ENCODE results near the gene PAQR9.

PAQR9 gene

DNA sequence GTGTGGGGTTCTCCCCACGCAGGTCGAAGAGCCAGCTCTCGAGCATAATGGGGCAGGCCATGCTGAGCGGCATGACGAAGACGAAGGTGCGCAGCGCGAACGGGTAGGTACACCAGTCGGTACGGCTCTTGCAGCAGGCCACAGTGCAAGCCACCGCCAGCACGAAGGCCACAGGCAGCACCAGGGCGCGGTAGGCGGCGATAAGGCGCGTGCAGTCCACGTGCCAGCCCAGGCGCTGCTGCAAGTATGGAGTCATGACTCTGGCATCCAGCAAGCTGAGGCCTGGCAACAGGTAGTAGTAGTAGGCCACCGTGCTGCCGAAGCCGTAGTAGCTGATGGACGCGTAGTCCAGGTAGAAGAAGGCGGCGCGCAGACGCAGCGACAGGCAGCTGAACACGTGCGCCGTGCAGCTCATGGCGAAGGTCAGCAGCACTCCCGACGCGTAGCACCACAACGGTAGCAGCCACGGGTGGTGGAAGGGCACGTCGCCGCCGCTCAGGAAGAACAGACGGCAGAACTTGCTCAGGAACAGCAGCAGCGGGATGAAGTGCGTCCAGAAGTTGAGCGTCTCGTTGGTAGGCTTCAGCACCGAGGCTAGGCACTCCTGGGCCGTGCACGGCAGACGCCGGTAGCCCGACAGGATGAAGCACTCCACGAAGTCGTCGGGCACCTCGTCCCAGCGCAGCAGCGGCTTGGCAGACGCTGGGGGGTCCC, 797 bp downstream of the PAQR9 start:
- Histone ChIP-seq H3K36me3 (ENCODE audit: insufficient read depth, low read length) (no peaks in the 10 kb centered on the region), H3K27ac (no peak overlapping the region), H3K9me3 (ENCODE audit: low read depth, low read length) (no peaks in the 10 kb centered on the region), H3K9ac (ENCODE audit: insufficient read length) (no peak overlapping the region), H3K4me3 (peak overlapping the region; percentile 85)
- no peak for TF ChIP-seq EZH2 (IDR thresholded peaks at IDR 0.05)
- TF ChIP-seq FOXP2 (optimal IDR thresholded peaks at IDR 0.05; ENCODE audit: control extremely low read depth, extremely low read length, insufficient read depth), result no peak
- no peak for TF ChIP-seq POLR2AphosphoS5 (IDR thresholded peaks at IDR 0.05; ENCODE audit: borderline replicate concordance, low read depth, low read length)
- no peak for DNase-seq (ENCODE audit: low read depth, low spot score)

DNA sequence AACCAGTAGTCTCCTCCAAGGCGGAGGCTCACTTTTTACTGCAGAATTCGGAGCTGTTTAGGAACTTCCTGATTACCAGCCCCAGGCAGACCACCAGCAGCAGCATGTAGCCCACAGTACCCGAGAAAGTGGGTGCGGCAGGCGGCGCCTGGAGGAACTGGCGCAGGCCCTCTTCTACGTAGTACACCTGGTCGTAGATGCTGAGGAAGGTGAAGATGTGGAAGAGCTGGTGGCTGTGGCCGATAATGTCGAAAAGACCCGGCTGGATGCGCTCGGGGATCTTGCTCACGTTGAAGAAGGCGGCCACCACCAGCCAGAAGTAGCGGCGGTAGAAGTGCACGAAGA, 1.3 kb downstream of the PAQR9 start:
- TF ChIP-seq POLR2AphosphoS5 (IDR thresholded peaks at IDR 0.05; ENCODE audit: borderline replicate concordance, low read depth, low read length), result no peak
- no peak for TF ChIP-seq EZH2 (IDR thresholded peaks at IDR 0.05)
- no peak overlapping the region for H3K27ac ChIP-seq
- DNase-seq (ENCODE audit: low read depth, low spot score), result no peak
- no peak overlapping the region for H3K4me3 ChIP-seq
- no peak overlapping the region for H3K9ac ChIP-seq (ENCODE audit: insufficient read length)
- H3K9me3 ChIP-seq (ENCODE audit: low read depth, low read length), result no peaks in the 10 kb centered on the region
- H3K36me3 ChIP-seq (ENCODE audit: insufficient read depth, low read length), result no peaks in the 10 kb centered on the region

DNA sequence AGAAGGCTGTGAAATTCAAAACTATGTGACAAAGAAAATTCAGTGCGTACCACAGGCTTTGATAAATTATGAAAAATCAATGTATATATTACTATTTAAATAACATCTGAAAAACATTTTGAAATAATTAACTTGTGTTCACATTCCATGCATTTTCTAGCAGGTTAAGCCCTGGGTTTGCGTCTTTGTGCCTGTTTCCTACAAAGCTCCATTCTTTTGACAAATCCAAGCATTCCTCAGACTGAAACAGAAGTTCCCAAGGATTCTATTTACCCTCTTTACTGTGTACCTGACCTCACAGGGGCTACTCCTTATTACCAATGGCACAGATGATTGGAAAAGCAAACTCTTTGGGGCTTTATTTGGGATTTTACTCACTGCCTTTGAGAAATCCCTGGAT, 1.9 kb downstream of the PAQR9 start:
- Histone ChIP-seq H3K36me3 (ENCODE audit: insufficient read depth, low read length) (no peaks in the 10 kb centered on the region), H3K9me3 (ENCODE audit: low read depth, low read length) (no peaks in the 10 kb centered on the region), H3K9ac (ENCODE audit: insufficient read length) (no peak overlapping the region), H3K27ac (no peak overlapping the region), H3K4me3 (no peak overlapping the region)
- no peak for TF ChIP-seq EZH2 (IDR thresholded peaks at IDR 0.05)
- TF ChIP-seq POLR2AphosphoS5 (IDR thresholded peaks at IDR 0.05; ENCODE audit: borderline replicate concordance, low read depth, low read length), result no peak
- no peak for TF ChIP-seq FOXP2 (optimal IDR thresholded peaks at IDR 0.05; ENCODE audit: control extremely low read depth, extremely low read length, insufficient read depth)
- no peak for DNase-seq (ENCODE audit: low read depth, low spot score)

DNA sequence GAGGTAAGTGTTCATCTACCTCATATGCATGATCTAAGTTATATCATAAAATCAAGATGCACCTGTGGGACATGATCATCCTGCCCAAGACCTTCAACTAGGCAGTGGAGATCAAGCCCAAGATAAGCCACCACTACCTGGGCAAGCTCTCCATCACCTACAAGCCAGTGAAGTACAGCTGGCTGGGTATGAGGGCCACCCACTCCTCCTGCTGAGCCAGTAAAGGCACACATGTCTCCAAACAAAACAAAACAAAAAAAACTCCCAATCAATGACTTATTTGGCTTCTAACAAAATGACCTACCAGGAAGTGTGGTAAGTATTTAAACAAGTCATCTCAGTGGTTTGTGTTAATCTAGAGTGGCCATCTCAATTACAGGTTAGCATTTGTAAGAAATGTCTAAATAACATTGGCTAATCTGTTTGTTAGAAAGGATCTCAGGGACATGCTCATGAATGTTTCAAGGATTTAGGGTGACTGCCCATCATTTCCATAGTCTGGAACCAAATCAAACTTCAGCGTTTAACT, 3.1 kb downstream of the PAQR9 start:
- Histone ChIP-seq H3K9me3 (ENCODE audit: low read depth, low read length) (no peaks in the 10 kb centered on the region), H3K4me3 (no peak overlapping the region), H3K9ac (ENCODE audit: insufficient read length) (no peak overlapping the region), H3K36me3 (ENCODE audit: insufficient read depth, low read length) (no peaks in the 10 kb centered on the region), H3K27ac (no peak overlapping the region)
- TF ChIP-seq POLR2AphosphoS5 (IDR thresholded peaks at IDR 0.05; ENCODE audit: borderline replicate concordance, low read depth, low read length) (no peak), EZH2 (IDR thresholded peaks at IDR 0.05) (no peak), FOXP2 (optimal IDR thresholded peaks at IDR 0.05; ENCODE audit: control extremely low read depth, extremely low read length, insufficient read depth) (no peak)
- DNase-seq (ENCODE audit: low read depth, low spot score), result no peak

DNA sequence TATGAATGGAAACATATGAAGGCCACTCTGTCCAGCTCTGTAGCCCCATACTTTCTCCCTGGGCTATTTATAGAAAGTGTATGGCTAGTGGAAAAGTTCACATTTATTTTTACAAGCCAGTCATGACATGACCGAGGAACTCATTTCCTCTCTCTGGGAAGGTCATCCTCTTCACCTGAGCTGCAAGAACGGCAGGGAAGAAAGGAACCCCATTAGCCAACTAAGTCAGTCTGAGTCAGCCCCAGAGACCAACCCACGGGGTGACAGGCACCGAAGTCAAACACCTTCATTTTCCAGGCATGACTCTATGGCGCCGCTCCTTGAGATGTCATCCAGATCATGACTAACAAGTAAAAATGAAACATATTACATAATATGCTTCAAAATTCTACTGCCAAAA, 4.8 kb downstream of the PAQR9 start:
- no peak for DNase-seq (ENCODE audit: low read depth, low spot score)

DNA sequence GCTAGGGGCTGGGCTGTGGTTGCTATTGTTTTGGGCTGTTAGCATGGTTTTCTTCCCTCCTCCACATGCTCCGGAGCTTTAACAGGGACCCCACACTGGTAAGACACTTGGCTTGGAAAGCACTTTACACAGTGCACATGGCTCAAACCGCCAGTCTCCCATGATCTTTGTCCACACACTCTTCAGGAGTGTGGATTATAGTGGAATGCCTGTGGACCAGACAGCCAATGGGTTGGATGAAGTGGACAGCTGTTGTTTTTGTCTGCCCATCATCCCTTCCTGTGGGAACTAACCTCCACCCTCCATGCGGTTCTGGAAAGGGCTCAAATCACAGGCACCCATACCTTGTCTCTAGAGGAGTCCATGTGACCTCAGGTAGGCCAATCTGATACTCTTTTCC, 10.0 kb downstream of the PAQR9 start:
- no peak for DNase-seq (ENCODE audit: low read depth, low spot score)
- H3K9ac ChIP-seq (ENCODE audit: insufficient read length), result no peak overlapping the region
- no peaks in the 10 kb centered on the region for H3K36me3 ChIP-seq (ENCODE audit: insufficient read depth, low read length)
- no peak overlapping the region for H3K4me3 ChIP-seq
- TF ChIP-seq FOXP2 (optimal IDR thresholded peaks at IDR 0.05; ENCODE audit: control extremely low read depth, extremely low read length, insufficient read depth), result no peak
- H3K27ac ChIP-seq, result no peak overlapping the region
- no peaks in the 10 kb centered on the region for H3K9me3 ChIP-seq (ENCODE audit: low read depth, low read length)

More for the DNA sequence above, 4.8 kb downstream of the PAQR9 start:
- Histone ChIP-seq H3K9ac (ENCODE audit: insufficient read length) (no peak overlapping the region), H3K27ac (no peak overlapping the region), H3K36me3 (ENCODE audit: insufficient read depth, low read length) (no peaks in the 10 kb centered on the region), H3K9me3 (ENCODE audit: low read depth, low read length) (no peaks in the 10 kb centered on the region), H3K4me3 (no peak overlapping the region)
- no peak for TF ChIP-seq EZH2 (IDR thresholded peaks at IDR 0.05)
- TF ChIP-seq POLR2AphosphoS5 (IDR thresholded peaks at IDR 0.05; ENCODE audit: borderline replicate concordance, low read depth, low read length), result no peak
- TF ChIP-seq FOXP2 (optimal IDR thresholded peaks at IDR 0.05; ENCODE audit: control extremely low read depth, extremely low read length, insufficient read depth), result no peak

DNA sequence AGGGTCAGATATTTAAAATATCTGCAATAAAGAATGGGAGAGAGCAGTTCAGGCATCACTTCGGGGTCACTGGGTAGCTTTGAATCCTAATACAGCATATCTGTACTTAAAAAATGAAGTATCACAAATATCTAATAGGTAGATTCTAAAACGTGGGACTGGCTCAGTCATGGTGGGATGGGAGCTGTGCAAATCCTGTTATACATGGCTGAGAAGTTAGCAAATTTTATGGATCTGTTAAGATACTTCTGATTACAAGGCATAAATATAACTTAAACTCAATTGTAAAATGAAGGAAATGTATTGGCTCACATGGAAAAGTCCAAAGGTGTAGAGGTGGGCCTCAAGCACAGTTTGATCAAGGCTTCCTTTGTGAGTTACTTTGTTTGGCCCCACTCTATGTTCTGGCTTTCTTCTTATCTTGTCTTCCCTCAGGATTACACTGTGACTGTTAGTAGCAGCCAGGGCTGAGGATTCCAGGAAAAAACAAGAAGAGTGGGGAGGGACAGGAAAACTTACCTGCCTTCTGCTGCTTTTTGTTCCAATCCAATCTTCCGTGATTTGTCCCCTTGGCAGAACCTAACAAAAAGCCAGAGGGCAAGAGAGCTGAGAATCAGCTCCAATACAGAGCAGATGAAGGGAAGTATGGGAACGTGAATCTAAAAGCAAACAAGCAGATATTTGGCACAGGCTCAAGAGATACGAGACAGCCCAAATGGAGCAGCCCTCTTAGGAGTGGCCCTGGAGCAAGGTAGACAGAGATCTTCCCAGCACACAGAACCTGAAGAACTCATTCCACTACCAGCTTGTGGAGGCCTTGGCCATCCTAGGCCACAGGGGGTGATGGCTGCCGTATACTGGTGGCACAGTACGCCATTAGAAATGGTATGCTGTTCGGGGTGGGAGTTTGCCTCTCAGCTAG, 10.9 kb downstream of the PAQR9 start:
- TF ChIP-seq EZH2 (IDR thresholded peaks at IDR 0.05), result no peak
- TF ChIP-seq POLR2AphosphoS5 (IDR thresholded peaks at IDR 0.05; ENCODE audit: borderline replicate concordance, low read depth, low read length), result no peak
- no peak for TF ChIP-seq FOXP2 (optimal IDR thresholded peaks at IDR 0.05; ENCODE audit: control extremely low read depth, extremely low read length, insufficient read depth)
- no peak for DNase-seq (ENCODE audit: low read depth, low spot score)
- no peak overlapping the region for H3K27ac ChIP-seq
- H3K36me3 ChIP-seq (ENCODE audit: insufficient read depth, low read length), result no peaks in the 10 kb centered on the region
- no peak overlapping the region for H3K4me3 ChIP-seq
- no peak overlapping the region for H3K9ac ChIP-seq (ENCODE audit: insufficient read length)
- H3K9me3 ChIP-seq (ENCODE audit: low read depth, low read length), result no peaks in the 10 kb centered on the region

DNA sequence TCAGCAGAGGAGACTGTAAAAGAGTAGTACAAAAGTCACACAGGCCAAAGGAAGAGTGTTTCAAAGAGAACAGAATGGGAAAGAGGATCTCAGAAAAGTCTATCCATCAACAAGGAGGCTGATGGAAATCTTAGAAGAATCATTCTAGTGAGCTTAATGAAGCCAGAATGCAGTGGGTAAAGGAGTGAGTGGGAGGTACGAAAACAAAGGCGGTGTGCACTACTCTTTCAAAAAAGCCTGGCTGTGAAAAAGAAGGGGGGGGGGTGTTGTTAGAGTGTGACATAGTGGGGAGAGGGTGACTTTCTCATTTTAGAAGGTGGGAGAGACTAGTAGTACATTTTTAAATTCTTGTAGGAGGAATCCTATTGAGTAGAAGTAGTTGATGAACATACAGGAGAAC, 11.7 kb downstream of the PAQR9 start:
- TF ChIP-seq FOXP2 (optimal IDR thresholded peaks at IDR 0.05; ENCODE audit: control extremely low read depth, extremely low read length, insufficient read depth) (no peak), POLR2AphosphoS5 (IDR thresholded peaks at IDR 0.05; ENCODE audit: borderline replicate concordance, low read depth, low read length) (no peak), EZH2 (IDR thresholded peaks at IDR 0.05) (no peak)
- Histone ChIP-seq H3K4me3 (no peak overlapping the region), H3K9me3 (ENCODE audit: low read depth, low read length) (no peaks in the 10 kb centered on the region), H3K9ac (ENCODE audit: insufficient read length) (no peak overlapping the region), H3K27ac (no peak overlapping the region), H3K36me3 (ENCODE audit: insufficient read depth, low read length) (no peaks in the 10 kb centered on the region)
- no peak for DNase-seq (ENCODE audit: low read depth, low spot score)
